Measurements from ENCODE around the gene LMLN.
"Not testable (repeated sequence)": the region's sequence is repeated elsewhere in the genome, so short reads cannot be mapped to it uniquely, and the experiment has no call there.

Gene LMLN

DNA sequence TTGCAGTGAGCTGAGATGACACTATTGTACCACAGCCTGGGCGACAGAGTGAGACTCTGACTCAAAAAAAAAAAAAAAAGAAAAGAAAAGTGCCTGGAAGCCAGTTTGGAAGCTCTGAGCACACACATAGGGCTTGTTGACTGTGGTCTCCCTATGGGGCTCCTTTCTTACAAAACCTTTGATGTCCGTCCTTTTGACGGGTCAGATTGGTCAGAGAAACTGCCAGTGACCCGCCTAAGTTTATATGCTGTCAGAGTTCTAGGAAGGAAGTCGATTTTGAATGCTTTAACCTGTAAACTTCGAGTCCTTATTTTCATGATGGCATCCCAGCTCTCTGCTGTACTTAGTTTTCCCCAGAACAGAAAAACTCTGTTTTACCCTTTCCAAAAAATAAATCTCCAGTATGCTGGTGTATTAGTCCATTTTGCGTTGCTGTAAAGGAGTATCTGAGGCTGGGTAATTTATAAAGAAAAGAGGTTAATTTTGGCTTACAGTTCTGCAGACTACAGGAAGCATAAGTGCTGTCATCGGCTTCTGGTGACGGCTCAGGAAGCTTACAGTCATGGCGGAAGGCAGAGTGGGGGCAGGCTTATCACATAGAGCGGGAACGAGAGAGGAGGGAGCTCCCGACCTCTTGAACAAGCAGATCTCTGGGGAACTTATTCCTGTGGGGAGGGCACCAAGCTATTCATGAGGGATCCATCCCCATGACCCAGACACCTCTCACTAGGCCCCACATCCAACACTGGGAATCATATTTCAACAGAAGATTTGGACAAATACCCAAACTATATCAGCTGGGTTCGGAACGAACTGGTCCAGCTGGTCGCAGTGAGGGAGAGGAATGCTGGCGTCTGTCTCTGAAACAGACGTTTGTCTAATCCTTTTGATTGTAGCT lies 72.3 kb downstream of the LMLN start:
- Histone ChIP-seq H3K4me3 (ENCODE audit: low read depth, low read length) (no peak overlapping the region), H3K36me3 (no peaks in the 10 kb centered on the region), H3K9me3 (ENCODE audit: severe bottlenecking) (no peaks in the 10 kb centered on the region), H3K27me3 (ENCODE audit: insufficient read depth, low read depth, severe bottlenecking) (no peaks in the 10 kb centered on the region), H3K27ac (peak overlapping the region; percentile 20; the same call in 1 of the 2 replicates)
- TF ChIP-seq, protein P1, sequence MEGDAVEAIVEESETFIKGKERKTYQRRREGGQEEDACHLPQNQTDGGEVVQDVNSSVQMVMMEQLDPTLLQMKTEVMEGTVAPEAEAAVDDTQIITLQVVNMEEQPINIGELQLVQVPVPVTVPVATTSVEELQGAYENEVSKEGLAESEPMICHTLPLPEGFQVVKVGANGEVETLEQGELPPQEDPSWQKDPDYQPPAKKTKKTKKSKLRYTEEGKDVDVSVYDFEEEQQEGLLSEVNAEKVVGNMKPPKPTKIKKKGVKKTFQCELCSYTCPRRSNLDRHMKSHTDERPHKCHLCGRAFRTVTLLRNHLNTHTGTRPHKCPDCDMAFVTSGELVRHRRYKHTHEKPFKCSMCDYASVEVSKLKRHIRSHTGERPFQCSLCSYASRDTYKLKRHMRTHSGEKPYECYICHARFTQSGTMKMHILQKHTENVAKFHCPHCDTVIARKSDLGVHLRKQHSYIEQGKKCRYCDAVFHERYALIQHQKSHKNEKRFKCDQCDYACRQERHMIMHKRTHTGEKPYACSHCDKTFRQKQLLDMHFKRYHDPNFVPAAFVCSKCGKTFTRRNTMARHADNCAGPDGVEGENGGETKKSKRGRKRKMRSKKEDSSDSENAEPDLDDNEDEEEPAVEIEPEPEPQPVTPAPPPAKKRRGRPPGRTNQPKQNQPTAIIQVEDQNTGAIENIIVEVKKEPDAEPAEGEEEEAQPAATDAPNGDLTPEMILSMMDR (IDR thresholded peaks at IDR 0.05; ENCODE audit: low read depth, low read length) = no peak
- DNase-seq = peak; percentile 10

GRCh38 chr3:198043119-198043518 lies 83.1 kb downstream of the LMLN start:
- TF ChIP-seq, protein P1 (IDR thresholded peaks at IDR 0.05; ENCODE audit: low read depth, low read length) = no peak
- H3K4me3 ChIP-seq (ENCODE audit: low read depth, low read length) = no peak overlapping the region

GRCh38 chr3:198046120-198046857 lies 86.3 kb downstream of the LMLN start:
- no peak overlapping the region for H3K27ac ChIP-seq
- H3K36me3 ChIP-seq = no peaks in the 10 kb centered on the region
- no peak overlapping the region for H3K4me3 ChIP-seq (ENCODE audit: low read depth, low read length)
- TF ChIP-seq, protein P1 (IDR thresholded peaks at IDR 0.05; ENCODE audit: low read depth, low read length) = no peak
- no peaks in the 10 kb centered on the region for H3K9me3 ChIP-seq (ENCODE audit: severe bottlenecking)
- no peak for DNase-seq
- H3K27me3 ChIP-seq (ENCODE audit: insufficient read depth, low read depth, severe bottlenecking) = no peaks in the 10 kb centered on the region

More at GRCh38 chr3:198043119-198043518, 83.1 kb downstream of the LMLN start:
- Histone ChIP-seq H3K9me3 (ENCODE audit: severe bottlenecking) (no peaks in the 10 kb centered on the region), H3K36me3 (no peaks in the 10 kb centered on the region), H3K27me3 (ENCODE audit: insufficient read depth, low read depth, severe bottlenecking) (no peaks in the 10 kb centered on the region), H3K27ac (no peak overlapping the region)
- no peak for DNase-seq

- no peaks in the 10 kb centered on the region for H3K9me3 ChIP-seq (ENCODE audit: severe bottlenecking)
Measured at GRCh38 chr3:198048445-198048844, 88.4 kb downstream of the LMLN start.

GRCh38 chr3:198051836-198052235 lies 91.8 kb downstream of the LMLN start:
- no peaks in the 10 kb centered on the region for H3K9me3 ChIP-seq (ENCODE audit: severe bottlenecking)
- no peak for DNase-seq
- H3K27me3 ChIP-seq (ENCODE audit: insufficient read depth, low read depth, severe bottlenecking) = no peaks in the 10 kb centered on the region
- no peak overlapping the region for H3K27ac ChIP-seq
- H3K36me3 ChIP-seq = no peaks in the 10 kb centered on the region
- H3K4me3 ChIP-seq (ENCODE audit: low read depth, low read length) = no peak overlapping the region
- TF ChIP-seq, protein P1 (IDR thresholded peaks at IDR 0.05; ENCODE audit: low read depth, low read length) = no peak

More at GRCh38 chr3:198048445-198048844, 88.4 kb downstream of the LMLN start:
- no peak for DNase-seq
- H3K4me3 ChIP-seq (ENCODE audit: low read depth, low read length) = no peak overlapping the region
- H3K27me3 ChIP-seq (ENCODE audit: insufficient read depth, low read depth, severe bottlenecking) = no peaks in the 10 kb centered on the region
- TF ChIP-seq, protein P1 (IDR thresholded peaks at IDR 0.05; ENCODE audit: low read depth, low read length) = no peak
- H3K36me3 ChIP-seq = no peaks in the 10 kb centered on the region
- no peak overlapping the region for H3K27ac ChIP-seq

- DNase-seq; H3K36me3 ChIP-seq; H3K4me3 ChIP-seq (ENCODE audit: low read depth, low read length); H3K27ac ChIP-seq; H3K27me3 ChIP-seq (ENCODE audit: insufficient read depth, low read depth, severe bottlenecking); H3K9me3 ChIP-seq (ENCODE audit: severe bottlenecking): not testable (repeated sequence)
Measured at GRCh38 chr3:198053462-198053861, 93.4 kb downstream of the LMLN start.
